Lung (tissue), 12 donors: ENCODE measurements around the gene CDH13. TPM values are rescaled to one million over a fixed set of nuclear protein-coding genes. Genes with fewer than 3 reads are reported as not detected.

Experiments
- ATAC-seq: fragments of 200-7000 bp; cut with Tn5 transposase; one replicate; pipeline ENCODE4 v1.9.1; 2020; ENCODE audit warnings: moderate number of reproducible peaks; ENCODE audit not compliant: insufficient read depth, low FRiP score
- DNase-seq, 3 donors: peaks; one replicate each; pipeline ENCODE4 v3.0.0-alpha.2; 2013 to 2017
- H3K27ac ChIP-seq, 2 donors: one replicate each; pipeline ENCODE4 v1.5.1; 2013; ENCODE audit warnings: mild to moderate bottlenecking in 2 of 2, moderate library complexity in 2 of 2, control low read depth in 1 of 2, inconsistent platforms in 1 of 2, low read depth in 1 of 2, low read length in 1 of 2
- H3K27me3 ChIP-seq, 3 donors: one replicate each; pipeline ENCODE4 v1.5.1; 2013; ENCODE audit warnings: low read length in 2 of 3; ENCODE audit not compliant: control insufficient read depth in 3 of 3, insufficient read depth in 3 of 3
- H3K36me3 ChIP-seq, 4 donors: one replicate each; pipeline ENCODE4 v1.5.1; 2013; ENCODE audit warnings: low read length in 4 of 4, mild to moderate bottlenecking in 1 of 4, moderate library complexity in 1 of 4; ENCODE audit not compliant: control insufficient read depth in 4 of 4, insufficient read depth in 4 of 4
- H3K4me1 ChIP-seq, 5 donors: one replicate each; pipeline ENCODE4 v1.5.1; 2013; ENCODE audit warnings: low read length in 5 of 5, mild to moderate bottlenecking in 2 of 5, moderate library complexity in 1 of 5; ENCODE audit not compliant: control insufficient read depth in 5 of 5, insufficient read depth in 5 of 5
- H3K4me3 ChIP-seq: one replicate; pipeline ENCODE4 v1.5.1; 2013; ENCODE audit warnings: mild to moderate bottlenecking, control low read depth, moderate library complexity
- H3K9ac ChIP-seq, 2 donors: one replicate each; pipeline ENCODE4 v1.5.1; 2013; ENCODE audit warnings: low read length in 2 of 2, control low read depth in 1 of 2; ENCODE audit not compliant: insufficient read depth in 1 of 2
- H3K9me3 ChIP-seq, 4 donors: one replicate each; pipeline ENCODE4 v1.5.1; 2013; ENCODE audit warnings: low read length in 3 of 4, mild to moderate bottlenecking in 1 of 4, moderate library complexity in 1 of 4; ENCODE audit not compliant: control insufficient read depth in 4 of 4, insufficient read depth in 3 of 4
- CTCF ChIP-seq: IDR thresholded peaks from 2 replicates; pipeline ENCODE4 v1.5.1; 2012; ENCODE audit warnings: mild to moderate bottlenecking; ENCODE audit errors: control extremely low read depth, extremely low read depth
- WGBS, 2 donors: extraction: QIAGEN DNeasy Blood & Tissue Kit; methylation state at CpG; one replicate each; pipeline ENCODE4 v1.1.7; 2013; 5-methylcytosine and 5-hydroxymethylcytosine counted together
- polyA plus RNA-seq, 2 donors: library from polyadenylated mRNA; stranded (reverse); fragments of 200-250 nt; gene quantifications; one replicate each; pipeline ENCODE4 v1.2.1, GENCODE V29; 2013
- total RNA-seq, 2 donors: library from RNA; depleted of rRNA in 1 of 2; stranded (reverse); fragments of >200 nt in 1 of 2; gene quantifications; one replicate each; pipeline ENCODE4 v1.2.1, GENCODE V29; 2014 to 2021
- donor health status: control.
- donor health status: control.
- donor health status: Bipolar disorder and iron deficiency.
- donor health status: healthy.
- donor health status: DM: yes; HTN: yes; CAD: no.

Gene CDH13
- total and polyA plus RNA-seq, 4 donors: 2.1 to 12.3 (median 7.3) TPM

- Histone ChIP-seq H3K27me3 (no peaks in the 10 kb centered on the region), H3K27ac (no peak overlapping the region)
- no peak for TF ChIP-seq CTCF
These were observed 136.6 kb downstream of the CDH13 start for GRCh38 chr16:82763371-82763770.

GRCh38 chr16:82767198-82767597, 140.4 kb downstream of the CDH13 start:
- WGBS, 2 donors: 80 to 91% methylated on average over 3 of the region's 3 CpGs
- no peak for ATAC-seq
- TF ChIP-seq CTCF: no peak

More at GRCh38 chr16:82763371-82763770, 136.6 kb downstream of the CDH13 start:
- no peak for ATAC-seq
- Histone ChIP-seq H3K36me3 (no peaks in the 10 kb centered on the region), H3K4me3 (no peak overlapping the region), H3K9me3 (no peaks in the 10 kb centered on the region), H3K4me1 (peaks cover 0 to 17% (median 0%) of the 10 kb centered on the region in 5 donors), H3K9ac (no peak overlapping the region)
- no peak for DNase-seq
- 92 to 93% methylated on average over 2 of the region's 2 CpGs for WGBS, 2 donors

GRCh38 chr16:82767808-82768207, 141.0 kb downstream of the CDH13 start:
- Histone ChIP-seq H3K9ac (no peak overlapping the region), H3K27me3 (no peaks in the 10 kb centered on the region), H3K4me1 (peaks cover 0 to 25% (median 0%) of the 10 kb centered on the region in 5 donors), H3K9me3 (no peaks in the 10 kb centered on the region), H3K36me3 (no peaks in the 10 kb centered on the region), H3K4me3 (no peak overlapping the region), H3K27ac (no peak overlapping the region)
- no peak for TF ChIP-seq CTCF
- ATAC-seq (no peak), DNase-seq (no peak)
- WGBS, 2 donors: 89 to 92% methylated on average over 4 of the region's 4 CpGs

More at GRCh38 chr16:82767198-82767597, 140.4 kb downstream of the CDH13 start:
- Histone ChIP-seq H3K9ac (no peak overlapping the region), H3K27ac (peak overlapping the region in 1 of 2 donors; percentile 26), H3K9me3 (no peaks in the 10 kb centered on the region), H3K36me3 (no peaks in the 10 kb centered on the region), H3K4me3 (no peak overlapping the region), H3K27me3 (no peaks in the 10 kb centered on the region), H3K4me1 (peaks cover 0 to 23% (median 0%) of the 10 kb centered on the region in 5 donors)
- DNase-seq: no peak

GRCh38 chr16:82769845-82770244, 143.1 kb downstream of the CDH13 start:
- 79 to 84% methylated on average over 5 of the region's 5 CpGs for WGBS, 2 donors

More at GRCh38 chr16:82769845-82770244, 143.1 kb downstream of the CDH13 start:
- no peak overlapping the region for H3K9ac ChIP-seq
- H3K27ac ChIP-seq: peak overlapping the region in 1 of 2 donors; percentile 46
- TF ChIP-seq CTCF: no peak
- H3K9me3 ChIP-seq: no peaks in the 10 kb centered on the region
- peaks cover 0 to 27% (median 0%) of the 10 kb centered on the region in 5 donors for H3K4me1 ChIP-seq
- ATAC-seq: no peak
- no peaks in the 10 kb centered on the region for H3K27me3 ChIP-seq
- H3K4me3 ChIP-seq: no peak overlapping the region
- DNase-seq: no peak
- H3K36me3 ChIP-seq: no peaks in the 10 kb centered on the region
